HepG2 (cell line): ENCODE measurements around the gene NMT2. TPM values are rescaled to one million over a fixed set of nuclear protein-coding genes. Genes with fewer than 3 reads are reported as not detected.

Source experiments
- ADNP ChIP-seq: sonication (generic); formaldehyde crosslinking; IDR thresholded peaks from 2 replicates; pipeline ENCODE4 v1.4.0; 2020; ENCODE audit warnings: missing genetic modification reagents
- FIP1L1 ChIP-seq: fragments of 200-400 bp; formaldehyde crosslinking; IDR thresholded peaks from 2 replicates; pipeline ENCODE4 v1.6.1; 2018; ENCODE audit warnings: low read depth, mild to moderate bottlenecking, low read length, moderate library complexity, borderline replicate concordance; ENCODE audit not compliant: insufficient read depth
- FOXC1 ChIP-seq: sonication (generic); formaldehyde crosslinking; IDR thresholded peaks from 2 replicates; pipeline ENCODE4 v1.8.0; 2022; ENCODE audit warnings: mild to moderate bottlenecking, missing genetic modification reagents, borderline replicate concordance
- HNRNPUL1 ChIP-seq: fragments of 200-400 bp; formaldehyde crosslinking; IDR thresholded peaks from 2 replicates; pipeline ENCODE4 v1.6.1; 2017; ENCODE audit warnings: low read depth, mild to moderate bottlenecking, low read length, moderate library complexity
- HOXA9 ChIP-seq: sonication (generic); formaldehyde crosslinking; IDR thresholded peaks from 2 replicates; pipeline ENCODE4 v1.8.1; 2022; ENCODE audit warnings: missing genetic modification reagents, mild to moderate bottlenecking, moderate library complexity, borderline replicate concordance
- IRX3 ChIP-seq: sonication (generic); formaldehyde crosslinking; IDR thresholded peaks from 2 replicates; pipeline ENCODE4 v1.8.1; 2023; ENCODE audit warnings: mild to moderate bottlenecking, low read depth, missing genetic modification reagents, borderline replicate concordance
- KLF6 ChIP-seq: IDR thresholded peaks from 2 replicates; pipeline ENCODE4 v1.8.0; 2016; ENCODE audit warnings: missing biosample characterization, missing genetic modification reagents
- SMC3 ChIP-seq: IDR thresholded peaks from 2 replicates; pipeline ENCODE4 v1.6.1; 2011; ENCODE audit warnings: low read length, improper control_type of control experiment
- ZNF329 ChIP-seq: sonication (generic); formaldehyde crosslinking; IDR thresholded peaks from 2 replicates; pipeline ENCODE4 v1.9.0; 2021; ENCODE audit warnings: low read depth, mild to moderate bottlenecking, missing genetic modification reagents
- ZNF460 ChIP-seq: sonication (generic); formaldehyde crosslinking; IDR thresholded peaks from 2 replicates; pipeline ENCODE4 v1.5.1; 2020; ENCODE audit warnings: missing genetic modification reagents, mild to moderate bottlenecking, borderline replicate concordance
- ZNF550 ChIP-seq: sonication (generic); formaldehyde crosslinking; IDR thresholded peaks from 2 replicates; pipeline ENCODE4 v1.4.0; 2020; ENCODE audit warnings: mild to moderate bottlenecking, missing genetic modification reagents, borderline replicate concordance
- ZNF562 ChIP-seq: sonication (generic); formaldehyde crosslinking; IDR thresholded peaks from 2 replicates; pipeline ENCODE4 v1.8.0; 2022; ENCODE audit warnings: missing genetic modification reagents, borderline replicate concordance
- polyA plus RNA-seq, 8 experiments: library from polyadenylated mRNA; depleted of rRNA in 3 of 8; stranded (reverse) in 7 of 8; unstranded in 1 of 8; fragments of >200 nt; fragmentation: Illumina TruSeq in 4 of 8; extraction: Trizol in 4 of 8; gene quantifications; 2 replicates each; pipeline versions ENCODE4 v1.2.1 to v1.2.3, GENCODE V29; 2011 to 2016; ENCODE audit warnings: low read depth in 4 of 8, missing spikeins in 1 of 8, mixed read lengths in 1 of 8; ENCODE audit not compliant: insufficient read depth in 1 of 8
- total RNA-seq, 5 experiments: library from RNA; depleted of rRNA; stranded (reverse); fragments of >200 nt; fragmentation: Illumina TruSeq; extraction: Trizol; gene quantifications; 2 replicates each; pipeline ENCODE4 v1.2.3, GENCODE V29; 2016; ENCODE audit warnings: low read depth in 1 of 5
- TF ChIP-seq, protein P1 (sequence below): IDR thresholded peaks from 2 replicates; pipeline ENCODE4 v1.6.1; 2012; ENCODE audit warnings: low read length, improper control_type of control experiment
- TF ChIP-seq, protein P2 (sequence below): sonication (generic); formaldehyde crosslinking; IDR thresholded peaks from 2 replicates; pipeline ENCODE4 v1.8.1; 2023; ENCODE audit warnings: missing genetic modification reagents, mild to moderate bottlenecking, borderline replicate concordance
- TF ChIP-seq, protein P3 (sequence below), 2 experiments: fragments of 450-650 bp in 1 of 2; sonication (generic) in 1 of 2; formaldehyde crosslinking; IDR thresholded peaks; 2 replicates each; pipeline versions ENCODE4 v1.5.0 to v1.8.0; 2020 to 2022; ENCODE audit warnings: mild to moderate bottlenecking in 1 of 2, missing genetic modification reagents in 1 of 2
- TF ChIP-seq, protein P4 (sequence below): sonication (generic); formaldehyde crosslinking; IDR thresholded peaks from 2 replicates; pipeline ENCODE4 v1.5.1; 2020; ENCODE audit warnings: mild to moderate bottlenecking, moderate library complexity, missing genetic modification reagents
- TF ChIP-seq, protein P5 (sequence below): sonication (generic); formaldehyde crosslinking; IDR thresholded peaks from 2 replicates; pipeline ENCODE4 v1.5.0; 2020; ENCODE audit warnings: mild to moderate bottlenecking, missing genetic modification reagents
- TF ChIP-seq, protein P6 (sequence below): sonication (generic); formaldehyde crosslinking; IDR thresholded peaks from 2 replicates; pipeline ENCODE4 v1.4.0; 2020; ENCODE audit warnings: missing genetic modification reagents

Gene NMT2
- total and polyA plus RNA-seq, 2 of the 13 experiments (the other 11 are each of a cell fraction or from before 2014, with no cell fraction given): 10.1 to 23.8 TPM

DNA sequence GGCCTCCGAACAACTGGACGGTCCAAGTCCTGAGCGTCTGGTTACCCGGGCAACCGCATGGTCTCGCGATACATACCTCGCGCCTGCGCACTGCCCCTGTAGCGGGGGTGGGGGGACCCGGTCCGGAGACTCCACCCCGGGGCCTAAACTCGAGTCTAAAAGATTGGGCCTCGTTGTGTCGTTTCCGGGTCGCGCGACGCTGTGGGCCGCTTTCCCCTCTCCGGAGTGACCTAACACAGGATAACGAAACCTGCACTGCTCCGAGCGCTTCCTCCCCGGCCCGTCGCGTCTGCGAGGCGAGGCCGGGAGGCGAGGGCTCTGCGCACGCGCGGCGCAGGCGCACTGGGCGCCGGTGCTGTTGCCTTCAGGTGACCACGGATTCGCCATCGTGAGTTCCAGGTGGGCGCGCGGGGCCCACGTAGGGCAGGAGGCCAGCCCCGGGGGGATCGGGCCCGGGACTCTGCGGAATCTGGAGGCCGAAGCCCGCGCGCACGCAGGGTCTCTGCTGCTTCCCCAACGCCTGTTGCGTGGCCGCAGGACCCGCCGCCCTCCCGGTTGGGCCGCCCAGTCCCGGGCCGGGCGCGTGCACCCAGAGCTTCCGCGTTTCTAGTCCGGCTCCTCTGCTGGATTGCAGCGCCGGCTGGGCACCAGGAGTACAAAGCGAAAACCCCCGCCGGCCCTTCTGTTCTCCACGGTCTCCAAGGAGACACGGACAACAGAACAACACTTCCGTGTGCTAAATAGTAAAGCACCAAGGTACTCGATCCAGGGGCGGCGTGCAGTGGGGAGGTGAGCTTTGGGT, 71.3 kb downstream of the NMT2 start, which contains the start of gene RPP38 (continued):
- TF ChIP-seq, protein P1, sequence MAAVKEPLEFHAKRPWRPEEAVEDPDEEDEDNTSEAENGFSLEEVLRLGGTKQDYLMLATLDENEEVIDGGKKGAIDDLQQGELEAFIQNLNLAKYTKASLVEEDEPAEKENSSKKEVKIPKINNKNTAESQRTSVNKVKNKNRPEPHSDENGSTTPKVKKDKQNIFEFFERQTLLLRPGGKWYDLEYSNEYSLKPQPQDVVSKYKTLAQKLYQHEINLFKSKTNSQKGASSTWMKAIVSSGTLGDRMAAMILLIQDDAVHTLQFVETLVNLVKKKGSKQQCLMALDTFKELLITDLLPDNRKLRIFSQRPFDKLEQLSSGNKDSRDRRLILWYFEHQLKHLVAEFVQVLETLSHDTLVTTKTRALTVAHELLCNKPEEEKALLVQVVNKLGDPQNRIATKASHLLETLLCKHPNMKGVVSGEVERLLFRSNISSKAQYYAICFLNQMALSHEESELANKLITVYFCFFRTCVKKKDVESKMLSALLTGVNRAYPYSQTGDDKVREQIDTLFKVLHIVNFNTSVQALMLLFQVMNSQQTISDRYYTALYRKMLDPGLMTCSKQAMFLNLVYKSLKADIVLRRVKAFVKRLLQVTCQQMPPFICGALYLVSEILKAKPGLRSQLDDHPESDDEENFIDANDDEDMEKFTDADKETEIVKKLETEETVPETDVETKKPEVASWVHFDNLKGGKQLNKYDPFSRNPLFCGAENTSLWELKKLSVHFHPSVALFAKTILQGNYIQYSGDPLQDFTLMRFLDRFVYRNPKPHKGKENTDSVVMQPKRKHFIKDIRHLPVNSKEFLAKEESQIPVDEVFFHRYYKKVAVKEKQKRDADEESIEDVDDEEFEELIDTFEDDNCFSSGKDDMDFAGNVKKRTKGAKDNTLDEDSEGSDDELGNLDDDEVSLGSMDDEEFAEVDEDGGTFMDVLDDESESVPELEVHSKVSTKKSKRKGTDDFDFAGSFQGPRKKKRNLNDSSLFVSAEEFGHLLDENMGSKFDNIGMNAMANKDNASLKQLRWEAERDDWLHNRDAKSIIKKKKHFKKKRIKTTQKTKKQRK: no peak
- TF ChIP-seq, protein P2, sequence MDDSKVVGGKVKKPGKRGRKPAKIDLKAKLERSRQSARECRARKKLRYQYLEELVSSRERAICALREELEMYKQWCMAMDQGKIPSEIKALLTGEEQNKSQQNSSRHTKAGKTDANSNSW (CRISPR knock-in tag): 0 out of 2 replicates have a peak, but pooled peaks have one; percentile 73
- TF ChIP-seq HNRNPUL1 (no peak), ZNF562 (CRISPR knock-in tag) (peak; percentile 45; the same call in 1 of the 2 replicates), ZNF550 (no peak), ADNP (CRISPR knock-in tag) (no peak), FIP1L1 (peak; percentile 87; the same call in 1 of the 2 replicates), ZNF329 (CRISPR knock-in tag) (peak; percentile 56; the same call in 1 of the 2 replicates), FOXC1 (peak; percentile 79; the same call in 1 of the 2 replicates), HOXA9 (CRISPR knock-in tag) (peak; percentile 88), ZNF460 (CRISPR knock-in tag) (no peak), KLF6 (CRISPR knock-in tag) (peak; percentile 92), IRX3 (peak; percentile 97), SMC3 (no peak)
- TF ChIP-seq, protein P3, sequence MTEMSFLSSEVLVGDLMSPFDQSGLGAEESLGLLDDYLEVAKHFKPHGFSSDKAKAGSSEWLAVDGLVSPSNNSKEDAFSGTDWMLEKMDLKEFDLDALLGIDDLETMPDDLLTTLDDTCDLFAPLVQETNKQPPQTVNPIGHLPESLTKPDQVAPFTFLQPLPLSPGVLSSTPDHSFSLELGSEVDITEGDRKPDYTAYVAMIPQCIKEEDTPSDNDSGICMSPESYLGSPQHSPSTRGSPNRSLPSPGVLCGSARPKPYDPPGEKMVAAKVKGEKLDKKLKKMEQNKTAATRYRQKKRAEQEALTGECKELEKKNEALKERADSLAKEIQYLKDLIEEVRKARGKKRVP (CRISPR knock-in tag; IDR thresholded peaks at IDR 0.05): peak in 1 of 2 experiments; percentile 84; a peak in 1 of 4 replicates
- TF ChIP-seq, protein P4, sequence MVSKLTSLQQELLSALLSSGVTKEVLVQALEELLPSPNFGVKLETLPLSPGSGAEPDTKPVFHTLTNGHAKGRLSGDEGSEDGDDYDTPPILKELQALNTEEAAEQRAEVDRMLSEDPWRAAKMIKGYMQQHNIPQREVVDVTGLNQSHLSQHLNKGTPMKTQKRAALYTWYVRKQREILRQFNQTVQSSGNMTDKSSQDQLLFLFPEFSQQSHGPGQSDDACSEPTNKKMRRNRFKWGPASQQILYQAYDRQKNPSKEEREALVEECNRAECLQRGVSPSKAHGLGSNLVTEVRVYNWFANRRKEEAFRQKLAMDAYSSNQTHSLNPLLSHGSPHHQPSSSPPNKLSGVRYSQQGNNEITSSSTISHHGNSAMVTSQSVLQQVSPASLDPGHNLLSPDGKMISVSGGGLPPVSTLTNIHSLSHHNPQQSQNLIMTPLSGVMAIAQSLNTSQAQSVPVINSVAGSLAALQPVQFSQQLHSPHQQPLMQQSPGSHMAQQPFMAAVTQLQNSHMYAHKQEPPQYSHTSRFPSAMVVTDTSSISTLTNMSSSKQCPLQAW (CRISPR knock-in tag): peak; percentile 29; the same call in 1 of the 2 replicates
- TF ChIP-seq, protein P5, sequence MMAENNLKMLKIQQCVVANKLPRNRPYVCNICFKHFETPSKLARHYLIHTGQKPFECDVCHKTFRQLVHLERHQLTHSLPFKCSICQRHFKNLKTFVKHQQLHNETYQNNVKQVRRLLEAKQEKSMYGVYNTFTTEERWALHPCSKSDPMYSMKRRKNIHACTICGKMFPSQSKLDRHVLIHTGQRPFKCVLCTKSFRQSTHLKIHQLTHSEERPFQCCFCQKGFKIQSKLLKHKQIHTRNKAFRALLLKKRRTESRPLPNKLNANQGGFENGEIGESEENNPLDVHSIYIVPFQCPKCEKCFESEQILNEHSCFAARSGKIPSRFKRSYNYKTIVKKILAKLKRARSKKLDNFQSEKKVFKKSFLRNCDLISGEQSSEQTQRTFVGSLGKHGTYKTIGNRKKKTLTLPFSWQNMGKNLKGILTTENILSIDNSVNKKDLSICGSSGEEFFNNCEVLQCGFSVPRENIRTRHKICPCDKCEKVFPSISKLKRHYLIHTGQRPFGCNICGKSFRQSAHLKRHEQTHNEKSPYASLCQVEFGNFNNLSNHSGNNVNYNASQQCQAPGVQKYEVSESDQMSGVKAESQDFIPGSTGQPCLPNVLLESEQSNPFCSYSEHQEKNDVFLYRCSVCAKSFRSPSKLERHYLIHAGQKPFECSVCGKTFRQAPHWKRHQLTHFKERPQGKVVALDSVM: peak; percentile 67; the same call in 1 of the 2 replicates
- TF ChIP-seq, protein P6, sequence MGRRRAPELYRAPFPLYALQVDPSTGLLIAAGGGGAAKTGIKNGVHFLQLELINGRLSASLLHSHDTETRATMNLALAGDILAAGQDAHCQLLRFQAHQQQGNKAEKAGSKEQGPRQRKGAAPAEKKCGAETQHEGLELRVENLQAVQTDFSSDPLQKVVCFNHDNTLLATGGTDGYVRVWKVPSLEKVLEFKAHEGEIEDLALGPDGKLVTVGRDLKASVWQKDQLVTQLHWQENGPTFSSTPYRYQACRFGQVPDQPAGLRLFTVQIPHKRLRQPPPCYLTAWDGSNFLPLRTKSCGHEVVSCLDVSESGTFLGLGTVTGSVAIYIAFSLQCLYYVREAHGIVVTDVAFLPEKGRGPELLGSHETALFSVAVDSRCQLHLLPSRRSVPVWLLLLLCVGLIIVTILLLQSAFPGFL (CRISPR knock-in tag): no peak
